Measurements from ENCODE around the gene CCL4. TPM values are rescaled to one million over a fixed set of nuclear protein-coding genes. Genes with fewer than 3 reads are reported as not detected.

CCL4 gene
- total and polyA plus RNA-seq, 2 experiments from 2014 or later: not detected

DNA sequence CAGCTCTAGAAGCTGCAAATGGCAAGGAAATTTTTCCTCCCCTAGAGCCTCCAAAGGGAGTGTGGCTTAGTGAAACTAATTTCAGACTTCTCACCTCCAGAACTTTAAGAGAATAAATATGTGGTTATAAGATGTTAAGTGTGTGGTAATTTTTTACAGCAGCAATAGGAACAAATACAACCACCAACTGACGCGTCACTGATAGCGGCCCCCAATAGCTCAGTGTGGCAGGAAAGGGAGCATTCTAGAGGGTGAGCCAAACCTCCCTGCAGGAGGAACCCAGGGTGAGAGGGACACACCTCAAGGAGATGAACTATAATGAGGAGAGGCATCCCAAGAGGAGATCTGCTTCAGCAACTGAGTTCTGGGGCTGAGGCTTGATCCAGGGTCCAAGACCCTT, 4.0 kb downstream of the CCL4 start:
- no peak overlapping the region for H2AFZ ChIP-seq
- Mint-ChIP-seq H3K9me3 (peaks cover 15% of the 10 kb centered on the region), H3K4me3 (no peak overlapping the region), H3K27ac (no peak overlapping the region), H3K36me3 (ENCODE audit: low read depth) (peaks cover 7% of the 10 kb centered on the region; the same call in 2 of the 3 replicates), H3K4me1 (no peaks in the 10 kb centered on the region), H3K27me3 (ENCODE audit: insufficient read depth, low read depth, poor library complexity) (peaks cover 2% of the 10 kb centered on the region)
- no peaks in the 10 kb centered on the region for H3K36me3 ChIP-seq (ENCODE audit: insufficient read depth)
- TF ChIP-seq, protein P1, sequence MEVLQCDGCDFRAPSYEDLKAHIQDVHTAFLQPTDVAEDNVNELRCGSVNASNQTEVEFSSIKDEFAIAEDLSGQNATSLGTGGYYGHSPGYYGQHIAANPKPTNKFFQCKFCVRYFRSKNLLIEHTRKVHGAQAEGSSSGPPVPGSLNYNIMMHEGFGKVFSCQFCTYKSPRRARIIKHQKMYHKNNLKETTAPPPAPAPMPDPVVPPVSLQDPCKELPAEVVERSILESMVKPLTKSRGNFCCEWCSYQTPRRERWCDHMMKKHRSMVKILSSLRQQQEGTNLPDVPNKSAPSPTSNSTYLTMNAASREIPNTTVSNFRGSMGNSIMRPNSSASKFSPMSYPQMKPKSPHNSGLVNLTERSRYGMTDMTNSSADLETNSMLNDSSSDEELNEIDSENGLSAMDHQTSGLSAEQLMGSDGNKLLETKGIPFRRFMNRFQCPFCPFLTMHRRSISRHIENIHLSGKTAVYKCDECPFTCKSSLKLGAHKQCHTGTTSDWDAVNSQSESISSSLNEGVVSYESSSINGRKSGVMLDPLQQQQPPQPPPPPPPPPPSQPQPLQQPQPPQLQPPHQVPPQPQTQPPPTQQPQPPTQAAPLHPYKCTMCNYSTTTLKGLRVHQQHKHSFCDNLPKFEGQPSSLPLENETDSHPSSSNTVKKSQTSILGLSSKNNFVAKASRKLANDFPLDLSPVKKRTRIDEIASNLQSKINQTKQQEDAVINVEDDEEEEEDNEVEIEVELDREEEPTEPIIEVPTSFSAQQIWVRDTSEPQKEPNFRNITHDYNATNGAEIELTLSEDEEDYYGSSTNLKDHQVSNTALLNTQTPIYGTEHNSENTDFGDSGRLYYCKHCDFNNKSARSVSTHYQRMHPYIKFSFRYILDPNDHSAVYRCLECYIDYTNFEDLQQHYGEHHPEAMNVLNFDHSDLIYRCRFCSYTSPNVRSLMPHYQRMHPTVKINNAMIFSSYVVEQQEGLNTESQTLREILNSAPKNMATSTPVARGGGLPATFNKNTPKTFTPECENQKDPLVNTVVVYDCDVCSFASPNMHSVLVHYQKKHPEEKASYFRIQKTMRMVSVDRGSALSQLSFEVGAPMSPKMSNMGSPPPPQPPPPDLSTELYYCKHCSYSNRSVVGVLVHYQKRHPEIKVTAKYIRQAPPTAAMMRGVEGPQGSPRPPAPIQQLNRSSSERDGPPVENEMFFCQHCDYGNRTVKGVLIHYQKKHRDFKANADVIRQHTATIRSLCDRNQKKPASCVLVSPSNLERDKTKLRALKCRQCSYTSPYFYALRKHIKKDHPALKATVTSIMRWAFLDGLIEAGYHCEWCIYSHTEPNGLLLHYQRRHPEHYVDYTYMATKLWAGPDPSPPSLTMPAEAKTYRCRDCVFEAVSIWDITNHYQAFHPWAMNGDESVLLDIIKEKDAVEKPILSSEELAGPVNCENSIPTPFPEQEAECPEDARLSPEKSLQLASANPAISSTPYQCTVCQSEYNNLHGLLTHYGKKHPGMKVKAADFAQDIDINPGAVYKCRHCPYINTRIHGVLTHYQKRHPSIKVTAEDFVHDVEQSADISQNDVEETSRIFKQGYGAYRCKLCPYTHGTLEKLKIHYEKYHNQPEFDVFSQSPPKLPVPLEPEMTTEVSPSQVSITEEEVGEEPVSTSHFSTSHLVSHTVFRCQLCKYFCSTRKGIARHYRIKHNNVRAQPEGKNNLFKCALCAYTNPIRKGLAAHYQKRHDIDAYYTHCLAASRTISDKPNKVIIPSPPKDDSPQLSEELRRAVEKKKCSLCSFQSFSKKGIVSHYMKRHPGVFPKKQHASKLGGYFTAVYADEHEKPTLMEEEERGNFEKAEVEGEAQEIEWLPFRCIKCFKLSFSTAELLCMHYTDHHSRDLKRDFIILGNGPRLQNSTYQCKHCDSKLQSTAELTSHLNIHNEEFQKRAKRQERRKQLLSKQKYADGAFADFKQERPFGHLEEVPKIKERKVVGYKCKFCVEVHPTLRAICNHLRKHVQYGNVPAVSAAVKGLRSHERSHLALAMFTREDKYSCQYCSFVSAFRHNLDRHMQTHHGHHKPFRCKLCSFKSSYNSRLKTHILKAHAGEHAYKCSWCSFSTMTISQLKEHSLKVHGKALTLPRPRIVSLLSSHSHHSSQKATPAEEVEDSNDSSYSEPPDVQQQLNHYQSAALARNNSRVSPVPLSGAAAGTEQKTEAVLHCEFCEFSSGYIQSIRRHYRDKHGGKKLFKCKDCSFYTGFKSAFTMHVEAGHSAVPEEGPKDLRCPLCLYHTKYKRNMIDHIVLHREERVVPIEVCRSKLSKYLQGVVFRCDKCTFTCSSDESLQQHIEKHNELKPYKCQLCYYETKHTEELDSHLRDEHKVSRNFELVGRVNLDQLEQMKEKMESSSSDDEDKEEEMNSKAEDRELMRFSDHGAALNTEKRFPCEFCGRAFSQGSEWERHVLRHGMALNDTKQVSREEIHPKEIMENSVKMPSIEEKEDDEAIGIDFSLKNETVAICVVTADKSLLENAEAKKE (CRISPR knock-in tag; IDR thresholded peaks at IDR 0.05): no peak
- TF ChIP-seq ZNF331 (CRISPR knock-in tag; IDR thresholded peaks at IDR 0.05; ENCODE audit: low read depth) (no peak), EZH2phosphoT487 (IDR thresholded peaks at IDR 0.05; ENCODE audit: unreplicated experiment) (no peak), CREB1 (CRISPR knock-in tag; IDR thresholded peaks at IDR 0.05; ENCODE audit: low read depth) (no peak), POLR2AphosphoS5 (IDR thresholded peaks at IDR 0.05; ENCODE audit: low read depth) (no peak), STAT1 (IDR thresholded peaks at IDR 0.05; ENCODE audit: unreplicated experiment) (no peak), NANOG (IDR thresholded peaks at IDR 0.05; ENCODE audit: borderline replicate concordance) (no peak), JUNB (IDR thresholded peaks at IDR 0.05; ENCODE audit: unreplicated experiment) (no peak), EZH2 (IDR thresholded peaks at IDR 0.05; ENCODE audit: low read depth, unreplicated experiment) (no peak), ZNF114 (CRISPR knock-in tag; IDR thresholded peaks at IDR 0.05) (no peak)
- TF ChIP-seq, protein P2, sequence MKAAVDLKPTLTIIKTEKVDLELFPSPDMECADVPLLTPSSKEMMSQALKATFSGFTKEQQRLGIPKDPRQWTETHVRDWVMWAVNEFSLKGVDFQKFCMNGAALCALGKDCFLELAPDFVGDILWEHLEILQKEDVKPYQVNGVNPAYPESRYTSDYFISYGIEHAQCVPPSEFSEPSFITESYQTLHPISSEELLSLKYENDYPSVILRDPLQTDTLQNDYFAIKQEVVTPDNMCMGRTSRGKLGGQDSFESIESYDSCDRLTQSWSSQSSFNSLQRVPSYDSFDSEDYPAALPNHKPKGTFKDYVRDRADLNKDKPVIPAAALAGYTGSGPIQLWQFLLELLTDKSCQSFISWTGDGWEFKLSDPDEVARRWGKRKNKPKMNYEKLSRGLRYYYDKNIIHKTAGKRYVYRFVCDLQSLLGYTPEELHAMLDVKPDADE (IDR thresholded peaks at IDR 0.05): no peak
- TF ChIP-seq, protein P3, sequence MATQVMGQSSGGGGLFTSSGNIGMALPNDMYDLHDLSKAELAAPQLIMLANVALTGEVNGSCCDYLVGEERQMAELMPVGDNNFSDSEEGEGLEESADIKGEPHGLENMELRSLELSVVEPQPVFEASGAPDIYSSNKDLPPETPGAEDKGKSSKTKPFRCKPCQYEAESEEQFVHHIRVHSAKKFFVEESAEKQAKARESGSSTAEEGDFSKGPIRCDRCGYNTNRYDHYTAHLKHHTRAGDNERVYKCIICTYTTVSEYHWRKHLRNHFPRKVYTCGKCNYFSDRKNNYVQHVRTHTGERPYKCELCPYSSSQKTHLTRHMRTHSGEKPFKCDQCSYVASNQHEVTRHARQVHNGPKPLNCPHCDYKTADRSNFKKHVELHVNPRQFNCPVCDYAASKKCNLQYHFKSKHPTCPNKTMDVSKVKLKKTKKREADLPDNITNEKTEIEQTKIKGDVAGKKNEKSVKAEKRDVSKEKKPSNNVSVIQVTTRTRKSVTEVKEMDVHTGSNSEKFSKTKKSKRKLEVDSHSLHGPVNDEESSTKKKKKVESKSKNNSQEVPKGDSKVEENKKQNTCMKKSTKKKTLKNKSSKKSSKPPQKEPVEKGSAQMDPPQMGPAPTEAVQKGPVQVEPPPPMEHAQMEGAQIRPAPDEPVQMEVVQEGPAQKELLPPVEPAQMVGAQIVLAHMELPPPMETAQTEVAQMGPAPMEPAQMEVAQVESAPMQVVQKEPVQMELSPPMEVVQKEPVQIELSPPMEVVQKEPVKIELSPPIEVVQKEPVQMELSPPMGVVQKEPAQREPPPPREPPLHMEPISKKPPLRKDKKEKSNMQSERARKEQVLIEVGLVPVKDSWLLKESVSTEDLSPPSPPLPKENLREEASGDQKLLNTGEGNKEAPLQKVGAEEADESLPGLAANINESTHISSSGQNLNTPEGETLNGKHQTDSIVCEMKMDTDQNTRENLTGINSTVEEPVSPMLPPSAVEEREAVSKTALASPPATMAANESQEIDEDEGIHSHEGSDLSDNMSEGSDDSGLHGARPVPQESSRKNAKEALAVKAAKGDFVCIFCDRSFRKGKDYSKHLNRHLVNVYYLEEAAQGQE (IDR thresholded peaks at IDR 0.05; ENCODE audit: unreplicated experiment): no peak
- TF ChIP-seq, protein P4, sequence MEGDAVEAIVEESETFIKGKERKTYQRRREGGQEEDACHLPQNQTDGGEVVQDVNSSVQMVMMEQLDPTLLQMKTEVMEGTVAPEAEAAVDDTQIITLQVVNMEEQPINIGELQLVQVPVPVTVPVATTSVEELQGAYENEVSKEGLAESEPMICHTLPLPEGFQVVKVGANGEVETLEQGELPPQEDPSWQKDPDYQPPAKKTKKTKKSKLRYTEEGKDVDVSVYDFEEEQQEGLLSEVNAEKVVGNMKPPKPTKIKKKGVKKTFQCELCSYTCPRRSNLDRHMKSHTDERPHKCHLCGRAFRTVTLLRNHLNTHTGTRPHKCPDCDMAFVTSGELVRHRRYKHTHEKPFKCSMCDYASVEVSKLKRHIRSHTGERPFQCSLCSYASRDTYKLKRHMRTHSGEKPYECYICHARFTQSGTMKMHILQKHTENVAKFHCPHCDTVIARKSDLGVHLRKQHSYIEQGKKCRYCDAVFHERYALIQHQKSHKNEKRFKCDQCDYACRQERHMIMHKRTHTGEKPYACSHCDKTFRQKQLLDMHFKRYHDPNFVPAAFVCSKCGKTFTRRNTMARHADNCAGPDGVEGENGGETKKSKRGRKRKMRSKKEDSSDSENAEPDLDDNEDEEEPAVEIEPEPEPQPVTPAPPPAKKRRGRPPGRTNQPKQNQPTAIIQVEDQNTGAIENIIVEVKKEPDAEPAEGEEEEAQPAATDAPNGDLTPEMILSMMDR (conservative IDR thresholded peaks at IDR 0.05; ENCODE audit: low read depth in 2 of 2): no peak
- H3K4me2 ChIP-seq: no peak overlapping the region
- DNase-seq (ENCODE audit: low spot score) (no peak), ATAC-seq (no peak)
- no peaks in the 10 kb centered on the region for H4K20me1 ChIP-seq (replicated peaks; ENCODE audit: insufficient read depth)
- no peaks in the 10 kb centered on the region for H3K79me2 ChIP-seq (replicated peaks; ENCODE audit: insufficient read depth)
- H3K9me2 ChIP-seq (ENCODE audit: insufficient read depth): no peaks in the 10 kb centered on the region
- H3K4me1 ChIP-seq (ENCODE audit: insufficient read depth): no peaks in the 10 kb centered on the region
- no peaks in the 10 kb centered on the region for H3K27me3 ChIP-seq (ENCODE audit: insufficient read depth)
- no peak overlapping the region for H3K4me3 ChIP-seq
- no peak overlapping the region for H3K27ac ChIP-seq (ENCODE audit: low read depth)
- no peaks in the 10 kb centered on the region for H3F3A ChIP-seq (replicated peaks; ENCODE audit: low read depth)
